Mesendoderm (in vitro differentiated cells): ENCODE data around the gene MAIP1.

Experiments used
- DNase-seq: peaks from one replicate; pipeline ENCODE4 v3.0.0; 2013
- H2AK5ac ChIP-seq: 2 replicates; pipeline ENCODE4 v1.6.1; 2013; ENCODE audit warnings: low read length, inconsistent platforms
- H2BK120ac ChIP-seq: 2 replicates; pipeline ENCODE4 v1.6.1; 2013; ENCODE audit warnings: low read depth, mild to moderate bottlenecking, low read length, moderate library complexity, mixed read lengths
- H2BK15ac ChIP-seq: replicated peaks from 2 replicates; pipeline ENCODE4 v1.6.1; 2013; ENCODE audit warnings: low read depth, mild to moderate bottlenecking, moderate library complexity
- H2BK5ac ChIP-seq: 2 replicates; pipeline ENCODE4 v1.6.1; 2013; ENCODE audit warnings: low read length, inconsistent platforms
- H3K18ac ChIP-seq: 2 replicates; pipeline ENCODE4 v1.6.1; 2013; ENCODE audit warnings: mild to moderate bottlenecking, low read length, mixed read lengths
- H3K23ac ChIP-seq: one replicate; pipeline ENCODE4 v1.6.1; 2013; ENCODE audit warnings: low read length
- H3K27ac ChIP-seq: 2 replicates; pipeline ENCODE4 v1.5.1; 2013; ENCODE audit warnings: low read depth, mild to moderate bottlenecking, inconsistent platforms, low read length, moderate library complexity
- H3K27me3 ChIP-seq: 2 replicates; pipeline ENCODE4 v1.6.1; 2013; ENCODE audit warnings: low read length, control low read depth, mild to moderate bottlenecking, inconsistent platforms; ENCODE audit not compliant: insufficient read depth, poor library complexity
- H3K36me3 ChIP-seq: 2 replicates; pipeline ENCODE4 v1.6.1; 2013; ENCODE audit warnings: low read length, inconsistent platforms; ENCODE audit not compliant: control insufficient read depth, insufficient read depth
- H3K4ac ChIP-seq: one replicate; pipeline ENCODE4 v1.6.1; 2013; ENCODE audit warnings: low read depth, mild to moderate bottlenecking, low read length, moderate library complexity
- H3K4me1 ChIP-seq: 2 replicates; pipeline ENCODE4 v1.6.1; 2013; ENCODE audit warnings: low read depth, low read length, inconsistent platforms; ENCODE audit not compliant: control insufficient read depth
- H3K4me2 ChIP-seq: 2 replicates; pipeline ENCODE4 v1.6.1; 2013; ENCODE audit warnings: low read length
- H3K4me3 ChIP-seq: 2 replicates; pipeline ENCODE4 v1.5.1; 2013; ENCODE audit warnings: mild to moderate bottlenecking, low read length
- H3K56ac ChIP-seq: one replicate; pipeline ENCODE4 v1.6.1; 2013; ENCODE audit warnings: low read length
- H3K79me1 ChIP-seq: 2 replicates; pipeline ENCODE4 v1.6.1; 2013; ENCODE audit warnings: low read length, inconsistent platforms
- H3K79me2 ChIP-seq: 2 replicates; pipeline ENCODE4 v1.6.1; 2013; ENCODE audit warnings: mild to moderate bottlenecking, low read length; ENCODE audit not compliant: control insufficient read depth, insufficient read depth
- H3K9ac ChIP-seq: 2 replicates; pipeline ENCODE4 v1.6.1; 2013; ENCODE audit warnings: low read length, inconsistent platforms
- H4K5ac ChIP-seq: one replicate; pipeline ENCODE4 v1.6.1; 2013; ENCODE audit warnings: low read length
- H4K8ac ChIP-seq: one replicate; pipeline ENCODE4 v1.6.1; 2013; ENCODE audit warnings: low read depth, mild to moderate bottlenecking, control low read depth, low read length, moderate library complexity
- WGBS: extraction: QIAGEN DNeasy Blood & Tissue Kit; methylation state at CpG from one replicate; pipeline ENCODE4 v1.1.7; 2013; ENCODE audit warnings: low lambda C conversion rate, missing lambda C conversion rate; ENCODE audit not compliant: insufficient coverage; ENCODE audit errors: extremely low coverage; 5-methylcytosine and 5-hydroxymethylcytosine counted together

Gene MAIP1

DNA sequence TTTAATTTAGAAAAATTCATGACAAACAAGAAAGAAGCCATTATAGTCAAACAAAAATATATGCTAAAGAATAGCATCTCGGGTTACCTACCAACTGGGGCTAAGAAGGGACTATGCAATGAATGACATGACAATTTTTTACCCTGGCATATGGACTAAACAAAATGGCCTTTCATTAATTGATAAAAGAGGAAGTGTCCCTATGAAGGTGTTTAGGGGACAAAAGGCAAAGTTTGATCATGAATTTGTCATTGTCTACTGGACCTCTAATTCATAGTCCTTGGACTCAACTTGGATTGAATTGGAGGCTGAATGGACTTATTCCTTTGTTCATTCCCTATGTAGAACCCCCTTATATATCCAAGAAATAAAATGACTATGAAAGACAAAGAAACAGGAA, 12.7 kb downstream of the MAIP1 start:
- no peak overlapping the region for H3K56ac ChIP-seq

GRCh38 chr2:199972088-199972626, 16.8 kb downstream of the MAIP1 start:
- H2BK120ac ChIP-seq = no peak overlapping the region
- WGBS = no CpG with 5 or more reads among the region's 6 CpGs
- no peak overlapping the region for H4K8ac ChIP-seq
- H3K4me2 ChIP-seq = no peak overlapping the region
- no peak overlapping the region for H3K4ac ChIP-seq
- no peaks in the 10 kb centered on the region for H3K27me3 ChIP-seq
- no peak overlapping the region for H4K5ac ChIP-seq
- no peak overlapping the region for H2AK5ac ChIP-seq
- H3K4me1 ChIP-seq = no peaks in the 10 kb centered on the region
- no peaks in the 10 kb centered on the region for H3K79me2 ChIP-seq
- H2BK15ac ChIP-seq = no peak overlapping the region
- no peak overlapping the region for H3K23ac ChIP-seq
- no peak overlapping the region for H3K27ac ChIP-seq
- no peaks in the 10 kb centered on the region for H3K36me3 ChIP-seq
- no peaks in the 10 kb centered on the region for H3K79me1 ChIP-seq
- no peak overlapping the region for H3K56ac ChIP-seq
- no peak overlapping the region for H2BK5ac ChIP-seq
- H3K4me3 ChIP-seq = no peak overlapping the region
- H3K18ac ChIP-seq = no peak overlapping the region
- no peak for DNase-seq
- H3K9ac ChIP-seq = no peak overlapping the region

More for the DNA sequence above, 12.7 kb downstream of the MAIP1 start:
- H3K4me3 ChIP-seq = no peak overlapping the region
- H2BK5ac ChIP-seq = no peak overlapping the region
- H3K18ac ChIP-seq = no peak overlapping the region
- no peak overlapping the region for H4K8ac ChIP-seq
- no peak for DNase-seq
- H3K79me1 ChIP-seq = no peaks in the 10 kb centered on the region
- H3K27ac ChIP-seq = no peak overlapping the region
- no CpG with 5 or more reads among the region's 1 CpG for WGBS
- H2BK120ac ChIP-seq = no peak overlapping the region
- no peaks in the 10 kb centered on the region for H3K4me1 ChIP-seq
- no peak overlapping the region for H2BK15ac ChIP-seq
- no peaks in the 10 kb centered on the region for H3K36me3 ChIP-seq
- H3K4ac ChIP-seq = no peak overlapping the region
- H3K79me2 ChIP-seq = no peaks in the 10 kb centered on the region
- no peak overlapping the region for H4K5ac ChIP-seq
- no peaks in the 10 kb centered on the region for H3K27me3 ChIP-seq
- no peak overlapping the region for H3K9ac ChIP-seq
- H2AK5ac ChIP-seq = no peak overlapping the region
- no peak overlapping the region for H3K23ac ChIP-seq
- H3K4me2 ChIP-seq = no peak overlapping the region

GRCh38 chr2:199973703-199974102, 18.3 kb downstream of the MAIP1 start:
- no peak overlapping the region for H3K23ac ChIP-seq
- no peak overlapping the region for H2AK5ac ChIP-seq
- H3K79me2 ChIP-seq = no peaks in the 10 kb centered on the region
- H3K27ac ChIP-seq = no peak overlapping the region
- H4K8ac ChIP-seq = no peak overlapping the region
- no peak overlapping the region for H3K4me2 ChIP-seq
- no peaks in the 10 kb centered on the region for H3K79me1 ChIP-seq
- H3K18ac ChIP-seq = no peak overlapping the region
- H4K5ac ChIP-seq = no peak overlapping the region
- H3K4me3 ChIP-seq = no peak overlapping the region
- H3K9ac ChIP-seq = no peak overlapping the region
- H2BK5ac ChIP-seq = no peak overlapping the region
- peak; percentile 66 for DNase-seq
- no peak overlapping the region for H3K56ac ChIP-seq
- H2BK120ac ChIP-seq = no peak overlapping the region
- H3K27me3 ChIP-seq = no peaks in the 10 kb centered on the region
- H3K4me1 ChIP-seq = no peaks in the 10 kb centered on the region
- H3K36me3 ChIP-seq = no peaks in the 10 kb centered on the region
- no peak overlapping the region for H3K4ac ChIP-seq
- H2BK15ac ChIP-seq = no peak overlapping the region
- WGBS = no CpG with 5 or more reads among the region's 2 CpGs

DNA sequence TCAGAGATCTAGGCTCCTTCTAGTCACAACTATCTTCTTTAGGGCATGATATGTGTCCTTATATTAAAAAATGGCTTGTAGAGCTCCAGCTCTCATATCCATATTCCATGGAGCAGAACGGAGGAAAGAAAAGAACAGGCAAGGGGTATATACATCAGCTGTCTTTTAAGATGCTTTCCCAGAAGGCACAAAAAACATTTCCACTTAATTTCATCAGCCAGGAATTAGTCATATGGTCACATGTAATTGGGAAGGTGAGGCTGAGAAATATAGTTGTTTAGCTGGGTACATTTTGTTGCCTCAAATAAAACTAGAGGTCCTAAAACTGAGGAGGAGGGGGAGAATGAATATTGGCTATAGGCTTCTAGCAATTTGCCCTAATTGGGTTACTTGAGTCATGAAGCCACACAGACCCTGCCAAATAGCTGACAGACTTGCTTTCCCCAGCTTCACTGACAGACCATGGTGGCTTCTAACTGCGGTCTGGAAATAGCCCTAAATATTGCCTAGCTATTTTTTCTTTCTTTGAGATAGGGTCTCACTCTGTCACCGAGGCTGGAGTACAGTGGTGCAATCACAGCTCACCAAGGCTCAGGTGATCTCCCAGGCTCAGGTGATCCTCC, 20.0 kb downstream of the MAIP1 start:
- H3K4me2 ChIP-seq = no peak overlapping the region
- H3K27me3 ChIP-seq = no peaks in the 10 kb centered on the region
- no peaks in the 10 kb centered on the region for H3K79me2 ChIP-seq
- no peak overlapping the region for H3K56ac ChIP-seq
- H3K23ac ChIP-seq = no peak overlapping the region
- no peak overlapping the region for H3K4me3 ChIP-seq
- H3K79me1 ChIP-seq = no peaks in the 10 kb centered on the region
- no peak overlapping the region for H2BK120ac ChIP-seq
- no peak overlapping the region for H4K8ac ChIP-seq
- DNase-seq = peak; percentile 24
- H3K18ac ChIP-seq = no peak overlapping the region
- H4K5ac ChIP-seq = no peak overlapping the region
- peak overlapping the region; percentile 57 for H2BK15ac ChIP-seq
- H2BK5ac ChIP-seq = no peak overlapping the region
- no CpG with 5 or more reads among the region's 3 CpGs for WGBS
- no peaks in the 10 kb centered on the region for H3K36me3 ChIP-seq
- H3K4me1 ChIP-seq = no peaks in the 10 kb centered on the region
- H3K4ac ChIP-seq = no peak overlapping the region
- H2AK5ac ChIP-seq = no peak overlapping the region
- no peak overlapping the region for H3K27ac ChIP-seq
- H3K9ac ChIP-seq = no peak overlapping the region

- Histone ChIP-seq H3K4ac (no peak overlapping the region), H3K27me3 (no peaks in the 10 kb centered on the region), H3K56ac (no peak overlapping the region), H3K18ac (no peak overlapping the region), H3K23ac (no peak overlapping the region), H3K9ac (no peak overlapping the region), H4K5ac (no peak overlapping the region), H3K4me2 (no peak overlapping the region), H3K79me2 (no peaks in the 10 kb centered on the region), H3K4me1 (no peaks in the 10 kb centered on the region), H3K79me1 (no peaks in the 10 kb centered on the region), H2AK5ac (no peak overlapping the region), H3K36me3 (no peaks in the 10 kb centered on the region), H2BK120ac (no peak overlapping the region), H3K27ac (no peak overlapping the region), H2BK5ac (no peak overlapping the region), H4K8ac (no peak overlapping the region), H3K4me3 (no peak overlapping the region), H2BK15ac (no peak overlapping the region)
- DNase-seq = no peak
These were observed 22.6 kb downstream of the MAIP1 start for GRCh38 chr2:199977984-199978415.

DNA sequence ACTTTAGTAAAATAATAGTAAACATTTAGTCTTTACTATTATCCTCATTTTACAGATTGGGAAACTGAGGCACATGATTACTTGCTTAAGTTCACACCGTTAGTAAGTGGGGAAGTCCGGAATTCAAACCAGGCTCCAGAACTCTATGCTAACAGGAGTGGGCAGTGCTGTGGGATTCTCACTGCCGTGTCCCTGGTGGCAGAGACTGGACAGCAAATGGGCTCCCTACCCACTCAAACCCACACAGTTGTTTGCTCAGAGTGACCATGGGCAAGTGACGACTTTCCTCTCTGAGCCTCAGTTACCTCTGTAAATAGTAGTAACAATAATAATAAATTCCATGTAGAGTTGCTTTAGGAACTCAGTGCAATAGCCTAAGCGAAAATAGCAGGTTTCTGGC, 24.0 kb downstream of the MAIP1 start:
- H2BK15ac ChIP-seq = peak overlapping the region; percentile 89
- H4K5ac ChIP-seq = no peak overlapping the region
- H3K4me1 ChIP-seq = peaks cover 1% of the 10 kb centered on the region
- peak overlapping the region; percentile 56 for H2BK120ac ChIP-seq
- no peaks in the 10 kb centered on the region for H3K27me3 ChIP-seq
- no peak overlapping the region for H2AK5ac ChIP-seq
- no peak overlapping the region for H3K4me3 ChIP-seq
- peak overlapping the region; percentile 24 for H3K27ac ChIP-seq
- H3K9ac ChIP-seq = peak overlapping the region; percentile 50
- H2BK5ac ChIP-seq = no peak overlapping the region
- H3K23ac ChIP-seq = no peak overlapping the region
- no peak for DNase-seq
- no peak overlapping the region for H4K8ac ChIP-seq
- H3K36me3 ChIP-seq = no peaks in the 10 kb centered on the region
- peak overlapping the region; percentile 71 for H3K18ac ChIP-seq
- peak overlapping the region; percentile 84 for H3K56ac ChIP-seq
- H3K79me1 ChIP-seq = no peaks in the 10 kb centered on the region
- H3K4me2 ChIP-seq = no peak overlapping the region
- H3K4ac ChIP-seq = peak overlapping the region; percentile 81
- WGBS = no CpG with 5 or more reads among the region's 5 CpGs
- no peaks in the 10 kb centered on the region for H3K79me2 ChIP-seq
